HT1080 (cell line): ENCODE results near the gene HS6ST1. TPM values are rescaled to one million over a fixed set of nuclear protein-coding genes. Genes with fewer than 3 reads are reported as not detected.

Experiments used
- DNase-seq: peaks from one replicate; pipeline ENCODE4 v3.0.0-alpha.2; 2015; ENCODE audit warnings: low read depth
- polyA plus RNA-seq, 2 experiments: library from polyadenylated mRNA; depleted of rRNA; stranded (reverse); fragments of >200 nt; gene quantifications; 2 replicates each; pipeline ENCODE4 v1.2.3, GENCODE V29; 2015
- total RNA-seq: library from RNA; depleted of rRNA; stranded (reverse); fragments of >200 nt; shearing (Covaris generic); gene quantifications from 2 replicates; pipeline ENCODE4 v1.2.3, GENCODE V29; 2014; rRNA removed

The HS6ST1 gene
- total RNA-seq: 26.7 and 29.0 TPM in 2 replicates
- 12.5 and 14.8 TPM in 2 replicates for polyA plus RNA-seq (2015; cell fraction: cytosol; rRNA removed)
- 7.5 and 7.9 TPM in 2 replicates for polyA plus RNA-seq (2015; cell fraction: nucleus; rRNA removed)

DNA sequence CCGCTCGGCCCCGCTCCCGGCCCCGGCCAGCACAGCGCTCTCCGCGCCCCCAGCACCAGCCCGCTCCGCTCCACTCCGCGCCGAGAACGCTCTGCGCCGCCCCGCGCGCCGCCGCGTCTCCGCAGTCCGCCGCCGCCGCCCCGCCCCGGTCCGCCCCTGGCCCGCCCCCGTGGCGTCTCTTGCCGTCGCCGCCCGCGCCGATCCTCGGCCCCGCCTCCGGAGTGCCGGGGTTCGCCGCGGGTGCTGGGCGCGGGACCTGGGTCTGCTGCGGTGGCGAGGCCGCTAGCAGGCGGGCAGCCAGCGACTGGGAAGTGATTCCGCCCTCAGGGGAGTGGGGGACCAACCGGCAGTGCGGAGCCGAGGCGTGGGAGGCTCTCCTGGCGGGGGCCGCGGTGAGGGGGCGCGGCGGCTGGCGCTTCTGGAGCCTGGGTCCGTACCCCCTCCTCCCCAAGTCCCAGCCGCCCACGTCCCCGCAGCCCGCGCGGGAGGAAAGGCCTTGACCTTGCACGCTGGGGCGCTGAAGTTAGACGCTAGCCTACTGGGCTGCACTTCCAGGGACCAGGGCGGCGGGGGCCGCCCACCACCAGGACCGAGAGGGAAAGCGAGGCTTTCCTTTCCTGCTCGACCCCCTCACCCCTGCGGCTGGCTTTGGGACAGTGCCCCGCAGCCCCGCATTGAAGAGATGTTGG lies at the start of gene HS6ST1:
HS6ST1 (minus strand) TSS at position 93 of the 689 bp plus-strand sequence. CDS start 305 bp downstream, outside the sequence.
- DNase-seq: peak; percentile 39

GRCh38 chr2:128367601-128368359 lies 49.1 kb upstream of the HS6ST1 start:
- no peak for DNase-seq

GRCh38 chr2:128366713-128367511 lies 48.2 kb upstream of the HS6ST1 start:
- no peak for DNase-seq

GRCh38 chr2:128365217-128365905 lies 46.7 kb upstream of the HS6ST1 start:
- DNase-seq: no peak

DNA sequence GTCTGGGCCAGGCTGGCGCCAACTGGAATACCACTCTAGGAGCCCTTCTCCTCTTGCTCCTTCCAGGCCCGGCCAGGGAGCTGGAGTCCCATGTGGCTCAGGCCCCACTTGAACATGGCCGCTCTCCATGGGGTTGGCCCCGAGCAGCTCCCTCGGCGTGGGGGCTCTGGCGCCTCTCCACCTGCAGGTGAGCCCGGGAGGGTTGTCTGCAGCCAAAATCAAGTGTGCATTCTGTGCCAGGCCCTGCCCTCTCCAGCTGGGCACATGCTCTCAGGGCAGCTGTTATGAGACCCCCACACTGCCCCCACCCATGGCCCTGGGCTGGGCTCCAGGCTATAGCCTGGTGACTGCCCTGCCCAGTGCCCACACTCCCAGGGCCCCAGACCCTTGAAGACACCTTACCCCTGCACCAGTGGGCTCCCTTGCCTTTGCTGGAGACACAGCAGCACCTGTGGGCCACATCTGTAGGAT lies 45.8 kb upstream of the HS6ST1 start:
- no peak for DNase-seq

DNA sequence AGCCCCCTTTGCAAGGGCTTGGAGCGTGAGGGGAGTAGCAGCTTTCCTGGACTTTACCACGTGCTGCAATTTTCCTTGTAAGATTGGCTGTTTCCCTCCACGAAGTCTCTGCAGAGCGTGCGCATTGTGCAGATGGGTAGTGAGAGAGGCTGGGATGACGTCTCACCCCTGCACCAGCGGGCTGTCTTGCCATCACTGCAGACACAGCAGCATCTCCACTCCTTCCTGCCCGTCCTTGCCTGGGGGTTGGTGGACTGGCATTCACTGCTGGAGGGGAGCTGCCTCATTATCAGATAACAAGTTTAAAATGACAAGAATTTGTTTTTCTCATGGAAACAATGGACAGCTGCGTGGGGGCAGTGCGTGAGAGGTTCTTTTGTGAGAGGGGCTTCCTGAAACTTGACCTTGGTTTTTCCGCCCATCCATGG lies 45.3 kb upstream of the HS6ST1 start:
- no peak for DNase-seq

DNA sequence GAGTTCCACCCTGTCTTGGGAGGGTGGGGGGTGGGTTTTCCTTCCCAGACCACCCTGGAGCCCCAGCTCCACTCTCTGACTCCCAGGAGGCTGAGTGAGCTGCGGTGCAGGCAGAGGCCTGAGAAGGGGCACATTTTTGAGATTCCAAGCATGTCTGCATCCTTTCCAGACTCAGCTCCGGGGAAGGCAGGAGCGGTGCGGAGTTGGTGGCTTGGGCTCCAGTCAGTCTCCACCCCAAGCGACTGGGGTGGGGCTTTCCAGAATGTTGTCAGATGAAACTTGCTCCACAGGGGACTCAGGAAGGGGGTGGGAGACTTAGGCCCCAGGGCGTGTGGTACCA lies 44.2 kb upstream of the HS6ST1 start:
- DNase-seq: no peak

DNA sequence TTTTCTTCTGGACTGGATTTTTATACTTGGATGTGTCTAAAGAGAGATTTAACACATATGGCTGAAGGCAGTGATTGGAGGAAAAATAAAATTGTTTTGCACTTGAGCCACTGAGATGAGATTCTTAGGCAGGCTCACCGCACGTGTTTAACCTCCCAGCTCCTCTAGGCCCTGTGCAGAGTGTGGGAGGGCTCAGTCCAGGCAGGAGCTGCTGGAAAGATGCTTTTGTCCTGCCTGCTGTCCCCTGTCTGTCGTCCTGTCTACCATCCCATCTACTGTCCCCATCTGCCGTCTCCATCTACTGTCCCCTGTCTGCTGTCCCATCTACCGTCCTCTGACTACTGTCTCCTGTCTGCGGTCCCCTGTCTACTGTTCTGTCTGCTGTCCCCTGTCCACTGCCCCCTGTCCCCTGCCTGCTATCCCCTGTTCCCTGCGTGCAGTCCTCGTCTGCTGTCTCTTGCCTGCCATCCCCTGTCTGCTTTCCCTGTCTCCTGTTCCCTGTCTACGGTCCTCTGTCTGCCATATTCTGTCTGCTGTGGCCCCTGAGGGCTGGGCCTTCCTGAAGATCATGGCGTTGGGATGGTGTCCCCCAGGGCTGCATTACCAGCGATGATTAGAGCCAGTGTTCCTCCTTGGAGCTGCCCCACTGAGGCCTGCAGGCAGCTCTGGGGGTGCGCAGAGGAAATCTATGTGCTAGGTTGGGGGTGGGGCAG lies 43.7 kb upstream of the HS6ST1 start:
- no peak for DNase-seq

- no peak for DNase-seq
Observed at GRCh38 chr2:128361376-128362131, 42.9 kb upstream of the HS6ST1 start.

GRCh38 chr2:128360711-128361110 lies 42.0 kb upstream of the HS6ST1 start:
- DNase-seq: no peak

GRCh38 chr2:128359841-128360240 lies 41.2 kb upstream of the HS6ST1 start:
- DNase-seq: no peak

DNA sequence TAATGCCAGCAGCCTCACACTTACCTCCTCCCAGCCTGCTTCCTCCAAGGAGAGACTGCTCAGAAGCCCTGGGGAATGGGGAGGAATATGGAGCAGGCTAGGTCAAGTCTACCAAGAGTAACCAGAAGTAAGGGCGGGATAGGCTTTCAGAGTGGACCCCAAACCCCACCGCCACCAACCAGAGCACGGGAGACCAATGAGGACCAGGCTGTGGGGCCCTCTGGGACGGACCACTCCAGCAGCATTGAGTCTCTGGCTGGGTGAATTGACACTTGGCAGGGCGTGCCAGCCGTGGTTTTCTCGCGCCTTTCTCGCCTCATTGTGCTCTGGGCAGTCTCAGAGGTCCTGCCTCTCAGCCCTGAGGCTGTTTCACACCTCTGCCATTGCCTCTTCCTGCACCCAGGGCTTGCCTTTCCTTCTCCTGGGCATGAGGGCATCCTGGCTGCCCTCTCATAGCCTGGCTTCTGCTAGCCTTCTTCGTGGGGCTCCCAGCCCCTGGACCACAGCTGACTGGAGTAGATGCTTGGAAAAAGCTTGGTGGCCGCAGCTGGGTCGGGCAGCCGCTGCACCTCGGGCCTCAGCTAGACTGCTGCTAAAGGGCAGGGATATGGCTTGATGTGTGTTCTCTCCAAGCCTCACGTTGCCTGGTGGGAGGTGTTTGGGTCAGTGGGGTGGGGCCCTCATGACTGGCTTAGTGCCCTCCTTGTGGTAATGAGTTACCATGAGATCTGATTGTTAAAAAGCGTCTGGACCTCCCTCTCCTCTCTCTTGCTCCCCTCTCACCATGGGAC lies 40.5 kb upstream of the HS6ST1 start:
- DNase-seq: no peak

DNA sequence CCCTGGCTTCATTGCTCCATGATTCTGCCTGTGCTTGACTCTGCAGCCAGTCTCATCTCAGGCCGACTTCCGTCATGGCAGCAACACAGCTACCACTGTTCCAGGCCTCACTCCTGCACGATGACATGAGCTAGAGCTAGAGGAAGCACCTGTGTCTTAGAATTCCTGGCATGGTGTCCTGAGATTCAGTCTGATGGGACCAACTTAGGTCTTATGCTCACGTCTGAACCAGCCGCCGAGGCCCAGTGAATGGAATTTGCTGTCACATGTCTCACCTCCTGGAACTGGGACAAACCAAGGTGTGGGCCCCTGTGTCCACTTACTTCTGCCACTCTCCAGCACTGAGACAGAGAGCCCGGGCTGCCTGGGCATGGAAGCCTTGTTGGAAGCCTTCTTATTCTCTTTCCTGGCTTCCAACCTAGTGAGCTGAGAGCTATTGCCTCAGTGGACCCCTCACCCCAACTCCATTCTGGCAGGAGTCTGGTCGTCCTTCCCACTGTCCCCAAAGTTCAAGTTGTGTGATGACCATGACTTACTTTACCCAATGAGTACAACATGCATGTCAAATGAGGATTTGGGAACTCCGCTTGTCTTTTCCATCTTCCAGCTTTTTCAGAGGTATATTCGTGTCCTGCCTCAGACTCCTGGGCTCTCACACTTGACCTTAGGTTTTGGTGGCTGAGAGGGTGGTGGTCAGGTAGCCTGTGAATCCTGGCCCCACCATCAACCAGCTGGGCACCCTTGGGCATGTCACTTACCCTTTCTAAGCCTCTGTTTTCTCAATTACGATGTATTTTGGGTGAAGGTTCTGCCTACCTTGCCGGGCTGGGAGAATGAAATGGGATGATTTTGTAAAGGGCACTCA lies 39.1 kb upstream of the HS6ST1 start:
- DNase-seq: no peak

- no peak for DNase-seq
Observed at GRCh38 chr2:128356127-128356526, 37.5 kb upstream of the HS6ST1 start.

DNA sequence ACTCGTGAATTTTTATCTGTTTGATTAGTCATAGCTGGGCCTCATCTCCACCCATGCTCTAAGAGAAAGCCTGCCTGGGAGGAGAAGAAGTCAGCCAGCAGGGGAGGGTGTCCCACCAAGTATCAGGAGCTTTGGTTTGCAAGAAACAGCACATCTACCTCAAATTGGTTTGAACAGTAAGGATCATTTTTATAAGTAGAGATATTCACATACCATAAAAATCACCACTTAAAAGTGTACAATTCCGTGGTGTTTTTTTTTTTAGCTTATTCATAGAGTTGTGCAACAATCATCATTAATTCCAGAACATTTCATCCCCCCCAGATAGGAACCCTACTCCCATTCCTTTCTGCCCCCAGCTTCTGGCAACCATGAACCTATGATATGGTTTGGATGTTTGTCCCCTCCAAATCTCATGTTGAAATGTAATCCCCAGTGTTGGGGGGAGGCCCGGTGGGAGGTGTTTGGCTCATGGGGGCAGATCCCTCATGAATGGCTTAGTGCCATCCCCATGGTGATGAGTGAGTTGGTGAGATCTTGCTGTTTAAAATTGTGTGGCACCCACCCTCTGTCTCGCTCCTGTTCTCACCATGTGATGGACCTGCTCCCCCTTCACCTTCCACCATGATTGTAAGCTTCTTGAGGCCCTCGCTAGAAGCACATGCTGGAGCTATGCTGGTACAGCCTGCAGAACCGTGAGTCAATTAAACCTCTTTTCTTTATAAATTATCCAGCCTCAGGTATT lies 36.2 kb upstream of the HS6ST1 start:
- DNase-seq: no peak

DNA sequence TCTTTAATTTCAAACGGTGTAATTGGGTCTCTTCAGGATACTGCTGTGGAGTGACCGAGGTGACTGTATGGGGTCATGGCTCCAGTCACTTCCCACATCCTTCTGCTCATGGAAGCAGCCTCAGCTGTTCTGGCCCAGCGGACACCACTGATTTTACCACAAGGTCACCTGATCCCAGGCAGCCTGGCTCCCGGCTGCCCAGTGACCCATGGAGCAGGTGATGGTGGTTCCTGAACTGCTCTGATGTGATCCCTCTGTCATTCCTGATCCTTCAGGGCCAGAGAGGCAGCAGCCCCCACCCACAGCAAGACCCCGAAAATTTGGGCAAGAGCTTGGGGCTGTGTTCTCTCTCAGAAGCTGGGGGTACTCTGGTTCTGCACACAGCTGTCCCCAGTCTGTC lies 35.5 kb upstream of the HS6ST1 start:
- no peak for DNase-seq

DNA sequence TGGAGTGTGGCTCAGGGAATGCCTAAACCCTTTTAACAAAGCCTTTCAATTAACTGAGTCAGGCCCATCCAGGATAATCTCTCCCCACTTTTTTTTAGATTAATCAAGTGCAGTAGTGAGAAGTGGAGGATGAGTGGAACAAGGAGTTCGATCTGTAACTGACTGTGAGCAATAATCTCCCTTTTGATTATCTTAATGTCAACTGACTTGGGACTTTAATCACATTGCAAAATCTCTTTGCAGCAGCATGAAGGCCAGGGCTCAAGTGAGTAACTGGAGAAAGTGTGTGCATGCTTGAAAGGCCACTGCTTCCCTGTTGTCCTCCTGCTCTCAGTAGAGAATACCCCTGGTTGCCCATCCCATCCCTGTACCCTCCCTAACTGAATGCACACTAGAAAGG lies 32.1 kb upstream of the HS6ST1 start:
- no peak for DNase-seq
